HG03196 (cell line): ENCODE measurements around the gene GJD4.

Source experiments
- ATAC-seq: cut with Tn5 transposase; IDR thresholded peaks from one replicate; pipeline ENCODE4 v1.9.1; 2021; ENCODE audit not compliant: unreplicated experiment

GJD4 gene

GRCh38 chr10:35613597-35614226, 8.6 kb downstream of the GJD4 start:
- ATAC-seq: no peak

- ATAC-seq: no peak
These were observed 9.2 kb downstream of the GJD4 start for GRCh38 chr10:35614312-35614711.

- no peak for ATAC-seq
These were observed 21.9 kb downstream of the GJD4 start for GRCh38 chr10:35626971-35627507.

GRCh38 chr10:35631404-35631803, 26.3 kb downstream of the GJD4 start:
- no peak for ATAC-seq

- no peak for ATAC-seq
These were observed 26.9 kb downstream of the GJD4 start for GRCh38 chr10:35632027-35632426.

DNA sequence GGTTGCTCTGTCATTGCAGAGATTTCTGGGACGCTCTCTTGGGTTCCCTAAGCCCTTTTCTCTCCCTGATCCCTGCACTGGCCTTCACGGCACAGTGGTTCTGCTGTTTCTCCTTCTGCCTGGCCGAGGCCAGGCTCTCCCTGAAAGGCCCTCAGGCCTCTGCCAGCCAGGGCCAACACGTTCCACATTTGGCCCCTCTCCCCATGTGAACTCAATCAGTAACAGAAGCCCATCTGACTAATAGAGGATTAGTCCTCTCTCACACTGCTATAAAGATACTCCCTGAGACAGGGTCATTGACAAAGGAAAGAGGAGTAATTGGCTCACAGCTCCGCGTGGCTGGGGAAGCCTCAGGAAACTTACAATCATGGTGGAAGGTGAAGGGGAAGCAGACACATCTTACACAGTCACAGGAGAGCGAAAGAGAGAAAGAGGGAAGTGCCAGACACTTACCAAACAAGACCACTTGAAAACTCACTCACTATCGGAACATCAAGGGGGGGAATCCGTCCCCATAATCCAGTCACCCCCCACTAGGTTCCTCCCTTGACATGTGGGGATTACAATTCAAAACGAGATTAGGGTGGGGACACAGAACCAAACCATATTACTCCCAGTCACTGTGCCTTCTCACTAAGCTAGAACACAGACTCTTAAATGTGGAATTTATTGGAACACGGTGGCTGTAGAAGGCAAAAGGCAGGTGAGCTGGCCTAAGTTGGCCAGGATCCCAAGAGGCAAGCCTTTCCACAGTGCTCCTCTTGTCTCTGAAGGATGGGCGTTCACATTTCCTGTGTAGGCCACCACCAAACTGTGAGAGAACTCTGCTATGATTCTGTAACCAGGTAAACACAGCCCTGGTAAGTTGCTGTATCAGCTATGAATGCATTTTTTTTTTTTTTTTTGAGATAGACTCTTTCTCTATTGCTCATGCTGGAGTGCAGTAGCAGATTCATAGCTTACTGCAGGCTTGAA, 28.2 kb downstream of the GJD4 start:
- ATAC-seq: no peak

DNA sequence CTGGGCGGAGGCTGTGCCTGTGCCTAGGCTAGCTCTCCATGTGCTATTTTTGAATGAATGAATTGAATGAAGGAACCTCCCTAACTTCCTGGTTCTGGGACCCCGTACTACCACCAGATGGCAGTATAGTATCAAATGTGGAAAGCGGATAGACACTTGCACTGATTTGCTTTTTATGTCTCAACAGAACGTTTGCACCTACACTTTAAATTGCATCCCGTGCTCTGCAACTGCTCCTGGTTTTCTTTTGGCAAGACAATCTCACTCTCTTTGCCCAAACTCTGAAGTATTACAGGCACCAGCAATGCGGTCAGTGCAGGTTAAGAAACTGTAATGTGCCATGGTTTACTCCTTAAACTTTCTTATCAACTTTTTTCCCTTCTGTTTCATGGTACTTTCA, 30.4 kb downstream of the GJD4 start:
- ATAC-seq: peak; percentile 75

- ATAC-seq: no peak
These were observed 31.8 kb downstream of the GJD4 start for GRCh38 chr10:35636956-35637355.

DNA sequence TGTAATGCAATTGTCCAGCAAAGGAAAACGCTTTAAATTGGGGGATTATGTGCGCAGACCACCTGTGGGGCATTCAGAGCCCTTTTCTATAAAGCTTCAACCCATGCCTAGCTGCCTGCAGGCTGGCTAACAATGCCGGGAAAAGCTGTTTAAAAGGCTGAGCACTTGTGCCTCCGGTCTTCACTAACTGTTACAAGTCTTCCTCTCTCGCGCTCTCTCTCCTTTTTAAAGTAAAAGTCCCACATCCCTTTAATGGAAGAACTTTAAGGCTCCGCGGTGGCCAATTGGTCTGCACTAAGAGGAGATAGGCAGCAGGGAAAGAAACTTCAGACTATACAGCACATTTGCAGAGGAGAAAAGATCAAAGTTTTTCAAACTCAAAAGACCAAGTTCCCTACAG, 32.3 kb downstream of the GJD4 start:
- ATAC-seq: no peak

- ATAC-seq: no peak
These were observed 33.0 kb downstream of the GJD4 start for GRCh38 chr10:35638101-35638500.

DNA sequence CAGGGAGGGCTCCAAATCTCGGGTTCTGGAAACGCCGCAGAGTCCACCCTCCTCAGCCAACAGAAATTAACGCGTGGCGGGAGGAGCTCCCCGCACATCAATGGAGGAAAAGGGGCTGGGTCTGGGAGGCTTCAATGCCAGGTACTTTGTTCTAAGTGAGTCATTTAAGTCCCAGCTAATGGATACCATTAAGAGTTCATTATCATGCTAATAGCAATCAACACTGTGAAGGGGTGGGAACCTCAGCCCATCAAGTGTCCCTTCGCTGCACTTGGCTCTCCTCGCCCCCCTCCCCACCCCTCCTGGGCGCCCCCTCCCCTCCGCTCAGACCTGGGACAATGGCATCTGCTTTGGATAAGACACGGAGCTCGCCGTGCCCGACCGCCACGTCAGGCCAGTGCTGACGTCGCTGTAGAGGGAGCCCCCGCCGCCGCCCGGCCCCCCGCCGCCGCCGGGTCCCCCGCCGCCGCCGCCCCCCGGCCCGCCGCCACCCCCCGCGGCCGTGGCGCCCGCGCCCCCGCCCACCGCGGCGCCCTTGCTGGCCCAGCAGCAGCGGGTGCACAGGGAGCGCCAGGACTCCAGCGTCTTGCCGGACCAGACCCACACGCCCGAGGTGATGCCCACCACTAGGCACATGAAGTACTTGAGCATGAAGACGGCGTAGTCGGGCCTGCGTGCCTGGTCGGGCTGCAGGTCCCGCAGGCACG, 34.0 kb downstream of the GJD4 start:
- no peak for ATAC-seq

GRCh38 chr10:35639728-35640401, 34.7 kb downstream of the GJD4 start:
- ATAC-seq: no peak

GRCh38 chr10:35640474-35640873, 35.3 kb downstream of the GJD4 start:
- ATAC-seq: no peak

GRCh38 chr10:35640951-35641675, 36.0 kb downstream of the GJD4 start:
- ATAC-seq: no peak

DNA sequence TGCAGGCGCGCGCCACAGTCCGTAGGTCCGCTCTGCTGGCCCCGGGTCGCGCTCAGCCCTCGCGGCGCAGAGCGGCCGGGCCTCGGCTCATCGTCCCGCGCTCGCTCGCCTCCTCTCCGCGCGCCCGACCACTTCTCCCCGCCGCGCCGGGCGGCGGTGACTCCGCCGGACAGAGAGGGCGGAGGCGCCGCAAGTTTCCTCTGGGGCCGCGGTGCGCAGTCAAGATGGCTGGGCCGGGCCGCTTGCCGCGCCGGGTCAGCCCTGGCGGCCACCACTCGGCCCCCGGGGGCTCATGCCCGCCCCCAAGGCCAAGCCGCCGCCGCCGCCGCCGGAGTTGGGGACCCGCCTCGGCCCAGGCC, 36.5 kb downstream of the GJD4 start:
- peak; percentile 21 for ATAC-seq

- peak; percentile 95 for ATAC-seq
These were observed 37.1 kb downstream of the GJD4 start, which contains the start of gene FZD8 for GRCh38 chr10:35642035-35642792. Gene FZD8, minus strand, starts transcription at chr10:35642296. Its CDS starts 867 bp downstream, at chr10:35641429.

- no peak for ATAC-seq
These were observed 37.6 kb downstream of the GJD4 start for GRCh38 chr10:35642793-35643114.

- ATAC-seq: no peak
These were observed 38.3 kb downstream of the GJD4 start for GRCh38 chr10:35643151-35644049.
